Testis (tissue), 2 donors: ENCODE results near the gene KCNK18.
A peak's percentile ranks its signal among the peaks of the same experiment; 100 is the strongest.

Source experiments
- POLR2A ChIP-seq: fragments of 450-650 bp; IDR thresholded peaks from one replicate; pipeline ENCODE4 v1.6.1; 2017; ENCODE audit warnings: antibody characterized with exemption, mild to moderate bottlenecking, moderate library complexity
- TF ChIP-seq, protein P1 (sequence below), 3 experiments: fragments of 450-650 bp in 2 of 3; fragments of 200-600 bp in 1 of 3; sonication (generic) in 1 of 3; IDR thresholded peaks; one replicate each; pipeline ENCODE4 v1.5.1; 2016 to 2019; ENCODE audit warnings: antibody characterized with exemption in 3 of 3, mild to moderate bottlenecking in 2 of 3, moderate library complexity in 1 of 3

DNA sequence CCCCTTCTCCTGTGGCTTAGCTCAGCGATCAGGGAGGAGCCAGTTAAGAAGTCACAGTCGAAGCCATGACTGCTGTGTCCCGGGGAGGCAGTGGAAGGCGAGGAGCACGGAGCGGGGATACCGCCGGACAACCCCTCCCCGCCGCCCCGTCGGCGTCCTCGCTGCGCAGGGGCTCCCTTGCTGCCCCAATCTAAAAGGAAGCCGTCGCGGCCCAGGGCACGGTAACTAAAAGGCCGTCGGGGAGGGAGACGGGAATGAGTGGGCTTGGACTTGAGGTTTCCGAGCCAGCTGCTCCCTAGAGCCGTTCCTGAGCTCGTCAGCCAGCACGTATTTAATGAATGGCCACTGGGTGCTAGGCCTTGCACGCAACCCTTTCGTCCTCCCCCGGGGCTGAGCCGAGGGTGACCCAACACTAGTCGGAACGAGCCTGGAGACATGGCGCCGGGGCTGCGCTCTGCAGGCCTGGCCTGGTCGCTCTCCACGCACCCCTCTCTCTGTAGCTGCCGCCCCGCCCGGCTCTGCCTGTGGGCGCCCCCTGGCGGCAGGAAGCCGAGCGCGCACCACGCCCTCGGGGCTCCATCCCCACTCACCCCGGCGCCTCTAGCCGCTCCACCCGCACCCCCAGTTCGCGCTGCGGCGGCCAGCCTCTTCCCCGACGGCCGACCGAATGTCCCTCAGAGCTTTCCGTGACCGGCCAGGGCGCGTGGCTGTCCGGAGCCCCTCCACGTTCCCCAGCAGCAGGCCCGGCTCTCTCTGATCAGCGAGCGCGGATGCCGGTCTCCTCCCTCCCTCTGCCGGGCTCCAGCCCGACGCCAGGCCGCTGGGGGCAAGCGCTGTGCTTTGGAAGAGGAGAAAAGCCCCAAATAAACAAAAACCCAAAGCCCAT, 29.3 kb upstream of the KCNK18 start:
- no peak for TF ChIP-seq POLR2A
- TF ChIP-seq, protein P1, sequence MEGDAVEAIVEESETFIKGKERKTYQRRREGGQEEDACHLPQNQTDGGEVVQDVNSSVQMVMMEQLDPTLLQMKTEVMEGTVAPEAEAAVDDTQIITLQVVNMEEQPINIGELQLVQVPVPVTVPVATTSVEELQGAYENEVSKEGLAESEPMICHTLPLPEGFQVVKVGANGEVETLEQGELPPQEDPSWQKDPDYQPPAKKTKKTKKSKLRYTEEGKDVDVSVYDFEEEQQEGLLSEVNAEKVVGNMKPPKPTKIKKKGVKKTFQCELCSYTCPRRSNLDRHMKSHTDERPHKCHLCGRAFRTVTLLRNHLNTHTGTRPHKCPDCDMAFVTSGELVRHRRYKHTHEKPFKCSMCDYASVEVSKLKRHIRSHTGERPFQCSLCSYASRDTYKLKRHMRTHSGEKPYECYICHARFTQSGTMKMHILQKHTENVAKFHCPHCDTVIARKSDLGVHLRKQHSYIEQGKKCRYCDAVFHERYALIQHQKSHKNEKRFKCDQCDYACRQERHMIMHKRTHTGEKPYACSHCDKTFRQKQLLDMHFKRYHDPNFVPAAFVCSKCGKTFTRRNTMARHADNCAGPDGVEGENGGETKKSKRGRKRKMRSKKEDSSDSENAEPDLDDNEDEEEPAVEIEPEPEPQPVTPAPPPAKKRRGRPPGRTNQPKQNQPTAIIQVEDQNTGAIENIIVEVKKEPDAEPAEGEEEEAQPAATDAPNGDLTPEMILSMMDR (IDR thresholded peaks at IDR 0.05): peak; percentile 73 to 93 (median 80)
